CD14-positive monocyte (primary cell): ENCODE results near the gene MBD3L4. TPM values are rescaled to one million over a fixed set of nuclear protein-coding genes. Genes with fewer than 3 reads are reported as not detected.
A peak's percentile ranks its signal among the peaks of the same experiment; 100 is the strongest.

Source experiments
- DNase-seq, 3 donors: peaks; one replicate each; pipeline ENCODE4 v3.0.0-alpha.2; 2011 to 2022
- H2AFZ ChIP-seq: 2 replicates; pipeline ENCODE4 v1.6.0; 2012; ENCODE audit warnings: mild to moderate bottlenecking, low read depth, low read length, inconsistent platforms; ENCODE audit not compliant: insufficient read depth, poor library complexity, severe bottlenecking
- H3K27ac ChIP-seq, 2 donors: 1 replicate in 1 of 2; 2 replicates in 1 of 2; pipeline ENCODE4 v1.5.1; 2012 to 2013; ENCODE audit warnings: low read length in 2 of 2, control low read depth in 1 of 2, inconsistent platforms in 1 of 2, low read depth in 1 of 2, mild to moderate bottlenecking in 1 of 2
- H3K27me3 ChIP-seq, 2 donors: one replicate each; pipeline versions ENCODE4 v1.6.0 to v1.6.1; 2011 to 2013; ENCODE audit warnings: low read length in 2 of 2; ENCODE audit not compliant: control insufficient read depth in 2 of 2, insufficient read depth in 2 of 2
- H3K36me3 ChIP-seq, 2 donors: replicated peaks in 1 of 2; 1 replicate in 1 of 2; 2 replicates in 1 of 2; pipeline versions ENCODE4 v1.5.1 to v1.6.1; 2012 to 2013; ENCODE audit warnings: low read length in 2 of 2, control low read depth in 1 of 2, inconsistent platforms in 1 of 2, mild to moderate bottlenecking in 1 of 2; ENCODE audit not compliant: insufficient read depth in 2 of 2, control insufficient read depth in 1 of 2
- H3K4me1 ChIP-seq, 2 donors: 1 replicate in 1 of 2; 2 replicates in 1 of 2; pipeline versions ENCODE4 v1.5.1 to v1.6.1; 2012 to 2013; ENCODE audit warnings: low read length in 2 of 2, control low read depth in 1 of 2, inconsistent platforms in 1 of 2, mild to moderate bottlenecking in 1 of 2, moderate library complexity in 1 of 2; ENCODE audit not compliant: insufficient read depth in 2 of 2, control insufficient read depth in 1 of 2
- H3K4me2 ChIP-seq: replicated peaks from 2 replicates; pipeline ENCODE3; 2012; ENCODE audit warnings: low read length, moderate library complexity, mild to moderate bottlenecking; ENCODE audit not compliant: poor library complexity, severe bottlenecking; ENCODE audit errors: extremely low read depth
- H3K4me3 ChIP-seq, 3 experiments: fragments of 200-600 bp in 1 of 3; sonication (generic) in 1 of 3; replicated peaks in 1 of 3; 1 replicate in 2 of 3; 2 replicates in 1 of 3; pipeline ENCODE4 v1.5.1; 2011 to 2013; ENCODE audit warnings: low read length in 3 of 3, mild to moderate bottlenecking in 3 of 3, control low read depth in 2 of 3, low read depth in 2 of 3, inconsistent platforms in 1 of 3, moderate library complexity in 1 of 3
- H3K79me2 ChIP-seq: 2 replicates; pipeline ENCODE4 v1.6.0; 2012; ENCODE audit warnings: mild to moderate bottlenecking, control low read depth, inconsistent platforms, low read length, moderate library complexity; ENCODE audit not compliant: insufficient read depth
- H3K9ac ChIP-seq: 2 replicates; pipeline ENCODE4 v1.6.0; 2017; ENCODE audit warnings: low read length, mild to moderate bottlenecking; ENCODE audit not compliant: insufficient read depth, poor library complexity, severe bottlenecking
- H3K9me3 ChIP-seq, 2 donors: replicated peaks in 1 of 2; 1 replicate in 1 of 2; 2 replicates in 1 of 2; pipeline versions ENCODE4 v1.5.1 to v1.6.1; 2012 to 2013; ENCODE audit warnings: low read length in 2 of 2, control low read depth in 1 of 2; ENCODE audit not compliant: control insufficient read depth in 1 of 2, insufficient read depth in 1 of 2
- H4K20me1 ChIP-seq: 2 replicates; pipeline ENCODE4 v1.6.0; 2012; ENCODE audit warnings: mild to moderate bottlenecking, low read length, control low read depth, moderate library complexity; ENCODE audit not compliant: insufficient read depth
- H3K27ac Mint-ChIP-seq, 7 donors: one replicate each; pipeline ENCODE4 v1.8.0; 2020; ENCODE audit warnings: mild to moderate bottlenecking in 7 of 7, mixed read lengths in 7 of 7, moderate library complexity in 6 of 7, inconsistent platforms in 2 of 7
- H3K27me3 Mint-ChIP-seq, 3 donors: one replicate each; pipeline ENCODE4 v1.8.0; 2021 to 2022; ENCODE audit warnings: low read depth in 3 of 3, mild to moderate bottlenecking in 3 of 3, mixed read lengths in 3 of 3, moderate library complexity in 3 of 3, inconsistent platforms in 1 of 3
- H3K36me3 Mint-ChIP-seq, 2 donors: one replicate each; pipeline ENCODE4 v1.8.0; 2020; ENCODE audit warnings: mixed read lengths in 2 of 2, inconsistent platforms in 1 of 2, mild to moderate bottlenecking in 1 of 2
- H3K4me1 Mint-ChIP-seq: one replicate; pipeline ENCODE4 v1.8.0; 2020; ENCODE audit warnings: mild to moderate bottlenecking, mixed read lengths
- H3K4me3 Mint-ChIP-seq, 2 donors: one replicate each; pipeline ENCODE4 v1.8.0; 2020; ENCODE audit warnings: mild to moderate bottlenecking in 2 of 2, mixed read lengths in 2 of 2, moderate library complexity in 1 of 2
- H3K9me3 Mint-ChIP-seq, 7 donors: one replicate each; pipeline ENCODE4 v1.8.0; 2020 to 2022; ENCODE audit warnings: mixed read lengths in 7 of 7, mild to moderate bottlenecking in 6 of 7, moderate library complexity in 6 of 7, inconsistent platforms in 2 of 7
- CTCF ChIP-seq: fragments of 200-600 bp; IDR thresholded peaks from one replicate; pipeline ENCODE4 v1.8.0; 2022; ENCODE audit warnings: antibody characterized with exemption, mild to moderate bottlenecking
- WGBS: methylation state at CpG from one replicate; pipeline ENCODE4 v1.1.5; 2013; ENCODE audit warnings: missing lambda C conversion rate; ENCODE audit not compliant: insufficient coverage; 5-methylcytosine and 5-hydroxymethylcytosine counted together
- intact Hi-C, 2 donors: fragments of 100-400 bp; cut with micrococcal nuclease; formaldehyde crosslinking; loops; one replicate each; pipeline versions ENCODE4 v1.15.0 to v1.15.1; 2023
- polyA plus RNA-seq, 3 donors: library from polyadenylated mRNA; depleted of rRNA in 1 of 3; unstranded in 2 of 3; stranded (reverse) in 1 of 3; fragments of 300-500 nt in 2 of 3; fragments of >200 nt in 1 of 3; fragmentation: Illumina TruSeq in 2 of 3; gene quantifications; 1 replicate in 2 of 3; 2 replicates in 1 of 3; pipeline ENCODE4 v1.2.3, GENCODE V29; 2012 to 2021

MBD3L4 gene
- polyA plus RNA-seq, 3 donors, result not detected

DNA sequence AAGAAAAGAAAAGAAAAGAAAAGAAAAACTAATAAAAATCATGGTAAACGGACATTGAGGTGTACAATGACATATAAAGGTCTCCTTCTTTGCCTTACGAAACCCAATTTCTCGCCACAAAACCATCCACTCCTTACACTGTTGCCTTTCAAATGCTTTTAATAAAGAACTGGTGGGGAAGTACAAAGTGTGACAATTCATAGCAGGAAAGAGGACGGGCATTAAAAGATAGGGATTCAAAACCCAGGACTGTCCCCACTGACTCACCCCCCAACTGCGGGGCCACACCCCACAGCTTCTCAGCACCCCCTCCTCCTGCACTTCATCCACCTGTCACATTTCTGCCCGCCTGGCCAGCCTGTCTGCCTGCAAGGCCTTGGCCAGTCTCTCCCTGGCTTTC is 21.2 kb downstream of the MBD3L4 start:
- Mint-ChIP-seq H3K27ac (no peak overlapping the region), H3K27me3 (peaks cover 0 to 6% (median 3%) of the 10 kb centered on the region in 3 donors), H3K4me3 (no peak overlapping the region), H3K9me3 (no peaks in the 10 kb centered on the region), H3K36me3 (no peaks in the 10 kb centered on the region), H3K4me1 (peaks cover 5% of the 10 kb centered on the region)
- DNase-seq, result no peak
- intact Hi-C loops, result no loop called here
- H3K4me2 ChIP-seq, result no peak overlapping the region
- no peaks in the 10 kb centered on the region for H4K20me1 ChIP-seq
- H3K9me3 ChIP-seq, result no peaks in the 10 kb centered on the region
- H3K9ac ChIP-seq, result no peak overlapping the region
- H3K27me3 ChIP-seq, result no peaks in the 10 kb centered on the region
- WGBS, result no CpG with 5 or more reads among the region's 6 CpGs
- no peaks in the 10 kb centered on the region for H3K36me3 ChIP-seq
- no peaks in the 10 kb centered on the region for H3K79me2 ChIP-seq
- no peak overlapping the region for H3K4me3 ChIP-seq
- H3K4me1 ChIP-seq, result no peaks in the 10 kb centered on the region
- no peak overlapping the region for H2AFZ ChIP-seq
- TF ChIP-seq CTCF, result no peak
- H3K27ac ChIP-seq, result no peak overlapping the region

DNA sequence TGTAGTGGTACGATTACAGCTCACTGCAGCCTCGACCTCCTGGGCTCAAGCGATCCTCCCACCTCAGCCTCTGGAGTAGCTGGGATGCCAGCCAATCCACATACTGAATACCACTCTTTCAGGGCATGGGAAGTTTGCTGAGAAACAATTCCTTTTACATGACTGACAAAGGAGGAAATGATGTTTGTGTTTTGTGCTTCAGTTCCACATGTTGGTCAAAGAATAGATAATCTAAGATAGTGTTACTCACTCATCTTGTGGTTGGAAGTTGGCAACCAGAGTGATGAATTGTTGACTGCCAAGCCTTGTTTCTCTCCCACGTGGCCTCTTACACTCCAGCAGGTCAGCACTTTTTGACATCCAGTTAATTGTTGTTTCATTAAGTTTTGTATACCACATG is 26.3 kb downstream of the MBD3L4 start:
- no peak overlapping the region for H3K4me3 ChIP-seq
- peak; percentile 17 to 75 (median 27) for DNase-seq

More for the DNA sequence above, 26.3 kb downstream of the MBD3L4 start:
- H3K9ac ChIP-seq, result no peak overlapping the region
- no CpG with 5 or more reads among the region's 4 CpGs for WGBS
- H2AFZ ChIP-seq, result no peak overlapping the region
- intact Hi-C loops, result no loop called here
- no peaks in the 10 kb centered on the region for H4K20me1 ChIP-seq
- Mint-ChIP-seq H3K27ac (peak overlapping the region in 2 of 7 donors; percentile 78 to 93), H3K36me3 (no peaks in the 10 kb centered on the region), H3K9me3 (peaks cover 0 to 6% (median 0%) of the 10 kb centered on the region in 7 donors), H3K4me3 (no peak overlapping the region), H3K4me1 (peaks cover 24% of the 10 kb centered on the region), H3K27me3 (peaks cover 2 to 13% (median 2%) of the 10 kb centered on the region in 3 donors)
- no peak for TF ChIP-seq CTCF
- no peak overlapping the region for H3K27ac ChIP-seq
- no peaks in the 10 kb centered on the region for H3K27me3 ChIP-seq
- no peaks in the 10 kb centered on the region for H3K9me3 ChIP-seq
- peaks cover 4 to 11% of the 10 kb centered on the region in 2 donors for H3K4me1 ChIP-seq
- no peak overlapping the region for H3K4me2 ChIP-seq
- no peaks in the 10 kb centered on the region for H3K36me3 ChIP-seq
- H3K79me2 ChIP-seq, result no peaks in the 10 kb centered on the region
